Vagina (tissue), 2 donors: ENCODE measurements around the gene MPV17L2. TPM values are rescaled to one million over a fixed set of nuclear protein-coding genes. Genes with fewer than 3 reads are reported as not detected.

ENCODE experiments used
- DNase-seq, 2 donors: peaks; one replicate each; pipeline ENCODE4 v3.0.0-alpha.2; 2017; ENCODE audit errors: extremely low spot score in 2 of 2
- H3K27ac ChIP-seq: fragments of 200-600 bp; sonication (generic); one replicate; pipeline ENCODE4 v1.5.1; 2019
- H3K27me3 ChIP-seq: fragments of 200-600 bp; sonication (generic); one replicate; pipeline ENCODE4 v1.5.1; 2019
- H3K36me3 ChIP-seq, 2 donors: fragments of 200-600 bp; sonication (generic); one replicate each; pipeline ENCODE4 v1.5.1; 2017 to 2019
- H3K4me1 ChIP-seq: fragments of 200-600 bp; sonication (generic); one replicate; pipeline ENCODE4 v1.5.1; 2019
- H3K4me3 ChIP-seq, 2 donors: fragments of 200-600 bp; sonication (generic); 1 replicate in 1 of 2; 2 replicates in 1 of 2; pipeline ENCODE4 v1.5.1; 2016 to 2019
- H3K9me3 ChIP-seq: fragments of 200-600 bp; sonication (generic); one replicate; pipeline ENCODE4 v1.5.1; 2019
- CTCF ChIP-seq, 3 experiments: fragments of 450-650 bp in 2 of 3; fragments of 200-600 bp in 1 of 3; sonication (generic) in 1 of 3; IDR thresholded peaks; one replicate each; pipeline ENCODE4 v1.5.1; 2017 to 2019; ENCODE audit warnings: antibody characterized with exemption in 3 of 3, mild to moderate bottlenecking in 2 of 3, moderate library complexity in 2 of 3
- POLR2A ChIP-seq, 2 donors: fragments of 450-650 bp; IDR thresholded peaks; one replicate each; pipeline ENCODE4 v1.6.1; 2017; ENCODE audit warnings: antibody characterized with exemption in 2 of 2, mild to moderate bottlenecking in 2 of 2, moderate library complexity in 2 of 2
- POLR2AphosphoS5 ChIP-seq, 2 donors: sonication (generic); formaldehyde crosslinking; IDR thresholded peaks; one replicate each; pipeline ENCODE4 v1.9.0; 2017; ENCODE audit warnings: antibody characterized with exemption in 2 of 2, mild to moderate bottlenecking in 2 of 2, low read depth in 1 of 2; ENCODE audit not compliant: insufficient read depth in 1 of 2
- intact Hi-C: fragments of 100-400 bp; cut with DNase I; formaldehyde crosslinking; loops from one replicate; pipeline ENCODE4 v1.15.1; 2023
- total RNA-seq: library from RNA; depleted of rRNA; stranded (reverse); fragments of >200 nt; gene quantifications from one replicate; pipeline ENCODE4 v1.2.3, GENCODE V29; 2016

MPV17L2 gene
- total RNA-seq, 1 donor from 2014 or later = 10.3 TPM

DNA sequence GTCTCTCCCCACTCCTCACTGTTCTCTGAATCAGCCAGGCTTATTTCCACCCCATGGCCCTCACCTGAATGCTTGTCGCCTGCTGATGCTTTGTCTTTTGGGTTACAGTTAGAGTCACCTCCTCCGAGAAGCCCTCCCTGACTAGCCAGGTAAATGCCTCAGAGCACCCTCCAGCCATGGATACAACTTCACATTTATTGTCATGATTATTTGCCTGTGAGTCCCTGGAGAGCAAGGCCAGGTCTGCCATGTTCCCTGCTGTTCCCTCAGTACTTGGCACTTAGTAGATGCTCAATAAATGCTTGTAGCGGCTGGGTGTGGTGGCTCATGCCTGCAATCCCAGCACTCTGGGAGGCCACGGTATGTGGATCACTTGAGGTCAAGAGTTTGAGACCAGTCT lies 36.9 kb downstream of the MPV17L2 start:
- no peaks in the 10 kb centered on the region for H3K36me3 ChIP-seq
- intact Hi-C loops = no loop called here
- peaks cover 5% of the 10 kb centered on the region for H3K27me3 ChIP-seq
- H3K4me3 ChIP-seq = no peak overlapping the region
- H3K27ac ChIP-seq = no peak overlapping the region
- TF ChIP-seq POLR2A (IDR thresholded peaks at IDR 0.05) = no peak
- no peak for TF ChIP-seq POLR2AphosphoS5 (IDR thresholded peaks at IDR 0.05; ENCODE audit: insufficient read depth in 1 of 2, low read depth in 1 of 2)
- no peak for TF ChIP-seq CTCF (IDR thresholded peaks at IDR 0.05)
- no peak for DNase-seq
- H3K4me1 ChIP-seq = peaks cover 15% of the 10 kb centered on the region
- peaks cover 6% of the 10 kb centered on the region for H3K9me3 ChIP-seq

- TF ChIP-seq POLR2A (IDR thresholded peaks at IDR 0.05) = no peak
- TF ChIP-seq CTCF (IDR thresholded peaks at IDR 0.05) = no peak
- TF ChIP-seq POLR2AphosphoS5 (IDR thresholded peaks at IDR 0.05; ENCODE audit: insufficient read depth in 1 of 2, low read depth in 1 of 2) = no peak
- H3K27ac ChIP-seq = no peak overlapping the region
- H3K36me3 ChIP-seq = no peaks in the 10 kb centered on the region
- DNase-seq = no peak
- H3K4me1 ChIP-seq = peaks cover 2% of the 10 kb centered on the region
- intact Hi-C loops = no loop called here
- H3K9me3 ChIP-seq = peaks cover 6% of the 10 kb centered on the region
- H3K4me3 ChIP-seq = no peak overlapping the region
- peaks cover 5% of the 10 kb centered on the region for H3K27me3 ChIP-seq
These were observed 38.1 kb downstream of the MPV17L2 start for GRCh38 chr19:18230941-18231734.

DNA sequence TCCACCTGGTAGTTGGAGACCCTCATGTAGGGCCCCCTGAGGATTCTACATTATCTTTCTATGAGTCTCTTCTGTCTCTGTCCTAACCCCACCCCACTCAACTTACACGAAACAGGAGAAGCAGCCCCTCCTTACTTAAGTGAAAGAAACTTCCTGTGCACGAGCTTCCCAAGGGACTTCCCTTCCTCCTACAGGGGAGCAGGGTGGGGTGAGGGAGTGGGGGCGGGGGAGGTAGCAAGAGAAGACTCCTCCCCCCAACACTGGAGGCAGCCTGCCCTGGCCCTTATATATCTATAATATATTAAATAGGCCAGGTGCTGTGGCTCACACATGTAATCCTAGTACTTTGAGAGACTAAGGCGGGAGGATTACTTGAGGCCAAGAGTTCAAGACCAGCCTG lies 38.8 kb downstream of the MPV17L2 start:
- Histone ChIP-seq H3K4me3 (no peak overlapping the region), H3K4me1 (no peaks in the 10 kb centered on the region)
- TF ChIP-seq POLR2AphosphoS5 (IDR thresholded peaks at IDR 0.05; ENCODE audit: insufficient read depth in 1 of 2, low read depth in 1 of 2) = no peak

GRCh38 chr19:18232540-18233223 lies 39.7 kb downstream of the MPV17L2 start:
- H3K9me3 ChIP-seq = peaks cover 6% of the 10 kb centered on the region
- DNase-seq = no peak
- intact Hi-C loops = no loop called here
- no peaks in the 10 kb centered on the region for H3K36me3 ChIP-seq
- no peak overlapping the region for H3K4me3 ChIP-seq
- no peak overlapping the region for H3K27ac ChIP-seq
- TF ChIP-seq CTCF (IDR thresholded peaks at IDR 0.05) (no peak), POLR2AphosphoS5 (IDR thresholded peaks at IDR 0.05; ENCODE audit: insufficient read depth in 1 of 2, low read depth in 1 of 2) (no peak), POLR2A (IDR thresholded peaks at IDR 0.05) (no peak)
- H3K27me3 ChIP-seq = peaks cover 5% of the 10 kb centered on the region
- no peaks in the 10 kb centered on the region for H3K4me1 ChIP-seq

More for the DNA sequence above, 38.8 kb downstream of the MPV17L2 start:
- H3K27me3 ChIP-seq = peaks cover 5% of the 10 kb centered on the region
- intact Hi-C loops = no loop called here
- H3K27ac ChIP-seq = no peak overlapping the region
- H3K36me3 ChIP-seq = no peaks in the 10 kb centered on the region
- H3K9me3 ChIP-seq = peaks cover 6% of the 10 kb centered on the region
- no peak for DNase-seq

DNA sequence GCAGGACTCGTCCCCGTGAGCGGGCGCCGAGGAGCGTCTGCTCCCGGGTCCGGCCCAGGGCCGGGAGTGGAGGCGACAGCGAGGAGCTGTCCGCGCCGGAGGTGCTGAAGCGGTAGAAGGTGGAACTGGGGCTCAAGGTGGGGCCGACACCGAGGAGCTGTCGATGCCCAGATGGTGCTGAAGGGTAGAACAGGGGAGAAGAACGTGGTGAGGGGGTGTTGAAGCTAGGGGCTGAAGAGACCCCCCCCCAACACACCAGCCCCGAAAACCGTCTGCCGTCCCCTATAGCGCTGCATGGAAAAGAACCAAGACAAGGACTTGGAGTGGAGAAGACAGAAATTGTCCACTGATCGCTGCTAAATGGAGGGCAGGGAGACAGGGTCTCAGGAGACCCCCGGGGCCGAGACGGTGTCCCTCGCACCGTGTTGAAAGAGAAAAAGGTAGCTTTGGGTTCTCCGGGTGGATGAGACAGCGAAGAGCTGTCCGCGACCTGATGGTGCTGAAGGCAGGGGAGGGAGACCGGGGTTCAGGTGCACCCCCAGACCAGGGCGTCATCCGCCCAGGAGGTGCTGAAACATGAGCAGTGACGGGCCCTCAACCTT lies 40.3 kb downstream of the MPV17L2 start:
- Histone ChIP-seq H3K4me1 (no peaks in the 10 kb centered on the region), H3K4me3 (no peak overlapping the region), H3K27me3 (peaks cover 5% of the 10 kb centered on the region), H3K9me3 (peaks cover 6% of the 10 kb centered on the region), H3K27ac (no peak overlapping the region), H3K36me3 (no peaks in the 10 kb centered on the region)
- no peak for DNase-seq
- intact Hi-C loops = no loop called here
- TF ChIP-seq CTCF (IDR thresholded peaks at IDR 0.05) = no peak
- TF ChIP-seq POLR2AphosphoS5 (IDR thresholded peaks at IDR 0.05; ENCODE audit: insufficient read depth in 1 of 2, low read depth in 1 of 2) = no peak
- TF ChIP-seq POLR2A (IDR thresholded peaks at IDR 0.05) = no peak
